Neural cell (in vitro differentiated cells): Measurements from ENCODE around the gene NELL1. TPM values are rescaled to one million over a fixed set of nuclear protein-coding genes. Genes with fewer than 3 reads are reported as not detected.
A peak's percentile ranks its signal among the peaks of the same experiment; 100 is the strongest.

Experiments
- H2AFZ ChIP-seq: fragments of 200-600, 300-800 bp; sonication (generic), shearing (Covaris generic); 2 replicates; pipeline ENCODE4 v1.6.0; 2014; ENCODE audit warnings: low read depth, mild to moderate bottlenecking, antibody characterized with exemption, low read length, moderate library complexity
- H3F3A ChIP-seq: fragments of 200-600 bp; shearing (Covaris generic); 2 replicates; pipeline ENCODE4 v1.6.1; 2016; ENCODE audit warnings: mild to moderate bottlenecking, moderate library complexity, mixed read lengths, antibody characterized with exemption, low read length; ENCODE audit not compliant: insufficient read depth, poor library complexity, severe bottlenecking
- H3K27ac ChIP-seq: fragments of 200-600, 300-800 bp; sonication (generic), shearing (Covaris generic); 2 replicates; pipeline ENCODE4 v1.5.1; 2014; ENCODE audit warnings: mild to moderate bottlenecking, low read length, moderate library complexity
- H3K27me3 ChIP-seq: fragments of 300-800, 200-600 bp; sonication (generic), shearing (Covaris generic); 2 replicates; pipeline ENCODE4 v1.6.0; 2014; ENCODE audit warnings: mild to moderate bottlenecking, low read depth, low read length, moderate library complexity; ENCODE audit not compliant: insufficient read depth
- H3K36me3 ChIP-seq: fragments of 300-800, 200-600 bp; sonication (generic), shearing (Covaris generic); 2 replicates; pipeline ENCODE4 v1.5.1; 2014; ENCODE audit warnings: mild to moderate bottlenecking, antibody characterized with exemption, low read length, moderate library complexity; ENCODE audit not compliant: insufficient read depth
- H3K4me2 ChIP-seq: fragments of 300-800, 200-600 bp; sonication (generic), shearing (Covaris generic); 2 replicates; pipeline ENCODE4 v1.6.0; 2014; ENCODE audit warnings: mild to moderate bottlenecking, low read length
- H3K4me3 ChIP-seq: fragments of 300-800, 200-600 bp; sonication (generic), shearing (Covaris generic); 2 replicates; pipeline ENCODE4 v1.5.1; 2014; ENCODE audit warnings: mild to moderate bottlenecking, low read length, moderate library complexity
- H3K79me2 ChIP-seq: fragments of 200-600 bp; shearing (Covaris generic); replicated peaks from 2 replicates; pipeline ENCODE4 v1.6.0; 2014; ENCODE audit warnings: mild to moderate bottlenecking, low read length, moderate library complexity; ENCODE audit not compliant: insufficient read depth
- H3K9ac ChIP-seq: fragments of 300-800, 200-600 bp; sonication (generic), shearing (Covaris generic); 2 replicates; pipeline ENCODE4 v1.6.1; 2016; ENCODE audit warnings: mild to moderate bottlenecking, low read length, mixed read lengths
- H3K9me2 ChIP-seq: fragments of 200-600 bp; shearing (Covaris generic); 2 replicates; pipeline ENCODE4 v1.6.1; 2016; ENCODE audit warnings: mild to moderate bottlenecking, low read length, mixed read lengths; ENCODE audit not compliant: insufficient read depth
- H3K9me3 ChIP-seq: fragments of 200-600, 300-800 bp; sonication (generic), shearing (Covaris generic); 2 replicates; pipeline ENCODE4 v1.6.1; 2016; ENCODE audit warnings: mild to moderate bottlenecking, mixed run types, low read length, moderate library complexity, mixed read lengths
- H4K20me1 ChIP-seq: fragments of 200-600 bp; shearing (Covaris generic); 2 replicates; pipeline ENCODE4 v1.6.1; 2016; ENCODE audit warnings: mild to moderate bottlenecking, mixed run types; ENCODE audit not compliant: insufficient read depth
- EP300 ChIP-seq: fragments of 450-650 bp; conservative IDR thresholded peaks from 2 replicates; pipeline ENCODE4 v1.6.1; 2014; ENCODE audit warnings: antibody characterized with exemption, mild to moderate bottlenecking, moderate library complexity; ENCODE audit not compliant: poor library complexity, severe bottlenecking
- EZH2 ChIP-seq: fragments of 200-600, 300-800 bp; shearing (Covaris generic), sonication (generic); IDR thresholded peaks from 2 replicates; pipeline ENCODE4 v1.6.1; 2014; ENCODE audit warnings: antibody characterized with exemption, low read length, borderline replicate concordance, mild to moderate bottlenecking; ENCODE audit not compliant: insufficient read depth, poor library complexity, severe bottlenecking
- MXI1 ChIP-seq: fragments of 450-650 bp; conservative IDR thresholded peaks from 2 replicates; pipeline ENCODE4 v1.6.1; 2014; ENCODE audit warnings: antibody characterized with exemption, mild to moderate bottlenecking; ENCODE audit not compliant: poor library complexity, severe bottlenecking
- POLR2AphosphoS5 ChIP-seq: IDR thresholded peaks from 2 replicates; pipeline ENCODE4 v1.6.1; 2012
- RAD21 ChIP-seq: fragments of 450-650 bp; conservative IDR thresholded peaks from 2 replicates; pipeline ENCODE4 v1.6.1; 2014; ENCODE audit warnings: antibody characterized with exemption, mild to moderate bottlenecking, moderate library complexity
- SMC3 ChIP-seq: fragments of 450-650 bp; conservative IDR thresholded peaks from 2 replicates; pipeline ENCODE4 v1.6.1; 2014; ENCODE audit warnings: antibody characterized with exemption, mild to moderate bottlenecking, moderate library complexity; ENCODE audit not compliant: poor library complexity
- TAF1 ChIP-seq: IDR thresholded peaks from 2 replicates; pipeline ENCODE4 v1.6.1; 2012; ENCODE audit warnings: low read depth
- polyA plus RNA-seq: library from polyadenylated mRNA; depleted of rRNA; stranded (reverse); fragments of >200 nt; gene quantifications from 2 replicates; pipeline ENCODE4 v1.2.3, GENCODE V29; 2014
- TF ChIP-seq, protein P1 (sequence below): fragments of 450-650 bp; IDR thresholded peaks from 2 replicates; pipeline ENCODE4 v1.5.1; 2014; ENCODE audit warnings: antibody characterized with exemption, mild to moderate bottlenecking, moderate library complexity; ENCODE audit not compliant: poor library complexity, severe bottlenecking
- TF ChIP-seq, protein P2 (sequence below): IDR thresholded peaks from 2 replicates; pipeline ENCODE4 v1.6.1; 2012; ENCODE audit warnings: borderline replicate concordance

Gene NELL1
- polyA plus RNA-seq, 1 donor from 2014 or later = 70.4 TPM

DNA sequence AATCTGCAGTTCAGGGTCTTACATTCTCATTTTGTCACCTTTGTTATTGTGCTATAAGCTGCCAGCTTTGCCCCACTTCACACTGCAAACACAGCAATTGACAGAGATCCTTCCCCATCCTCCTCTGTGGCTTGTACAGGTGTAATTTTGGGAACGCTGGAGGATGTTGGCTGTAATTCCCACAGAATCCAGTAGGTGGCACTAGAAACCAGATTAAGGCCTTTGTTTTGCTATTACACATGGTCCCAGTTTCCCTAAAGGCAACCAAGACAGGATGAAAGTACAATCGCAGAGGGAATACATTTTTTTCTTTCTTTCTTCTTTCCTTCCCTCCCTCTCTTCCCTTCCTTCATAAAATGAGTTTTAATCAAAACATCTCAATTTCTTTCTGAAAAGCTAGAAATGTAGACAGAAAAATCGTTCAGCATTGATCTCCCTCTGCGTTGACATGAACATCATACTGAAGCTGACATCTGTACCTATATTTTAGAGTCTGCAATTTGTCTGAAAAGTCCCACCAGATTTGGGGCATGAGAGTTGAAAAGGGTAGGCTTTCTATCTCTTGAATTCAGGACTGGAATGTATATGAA lies 21.3 kb upstream of the NELL1 start:
- Histone ChIP-seq H3K9me3 (no peaks in the 10 kb centered on the region), H3K79me2 (no peaks in the 10 kb centered on the region), H3K9me2 (no peaks in the 10 kb centered on the region), H2AFZ (no peak overlapping the region), H3K27me3 (no peaks in the 10 kb centered on the region), H3K9ac (no peak overlapping the region), H3K4me3 (no peak overlapping the region), H4K20me1 (no peaks in the 10 kb centered on the region), H3F3A (no peaks in the 10 kb centered on the region), H3K36me3 (no peaks in the 10 kb centered on the region), H3K4me2 (no peak overlapping the region), H3K27ac (no peak overlapping the region)
- TF ChIP-seq SMC3 = peak; percentile 96
- TF ChIP-seq EP300 = no peak
- TF ChIP-seq, protein P1, sequence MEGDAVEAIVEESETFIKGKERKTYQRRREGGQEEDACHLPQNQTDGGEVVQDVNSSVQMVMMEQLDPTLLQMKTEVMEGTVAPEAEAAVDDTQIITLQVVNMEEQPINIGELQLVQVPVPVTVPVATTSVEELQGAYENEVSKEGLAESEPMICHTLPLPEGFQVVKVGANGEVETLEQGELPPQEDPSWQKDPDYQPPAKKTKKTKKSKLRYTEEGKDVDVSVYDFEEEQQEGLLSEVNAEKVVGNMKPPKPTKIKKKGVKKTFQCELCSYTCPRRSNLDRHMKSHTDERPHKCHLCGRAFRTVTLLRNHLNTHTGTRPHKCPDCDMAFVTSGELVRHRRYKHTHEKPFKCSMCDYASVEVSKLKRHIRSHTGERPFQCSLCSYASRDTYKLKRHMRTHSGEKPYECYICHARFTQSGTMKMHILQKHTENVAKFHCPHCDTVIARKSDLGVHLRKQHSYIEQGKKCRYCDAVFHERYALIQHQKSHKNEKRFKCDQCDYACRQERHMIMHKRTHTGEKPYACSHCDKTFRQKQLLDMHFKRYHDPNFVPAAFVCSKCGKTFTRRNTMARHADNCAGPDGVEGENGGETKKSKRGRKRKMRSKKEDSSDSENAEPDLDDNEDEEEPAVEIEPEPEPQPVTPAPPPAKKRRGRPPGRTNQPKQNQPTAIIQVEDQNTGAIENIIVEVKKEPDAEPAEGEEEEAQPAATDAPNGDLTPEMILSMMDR = peak; percentile 96
- no peak for TF ChIP-seq TAF1
- TF ChIP-seq MXI1 = peak; percentile 23
- peak; percentile 98 for TF ChIP-seq RAD21

DNA sequence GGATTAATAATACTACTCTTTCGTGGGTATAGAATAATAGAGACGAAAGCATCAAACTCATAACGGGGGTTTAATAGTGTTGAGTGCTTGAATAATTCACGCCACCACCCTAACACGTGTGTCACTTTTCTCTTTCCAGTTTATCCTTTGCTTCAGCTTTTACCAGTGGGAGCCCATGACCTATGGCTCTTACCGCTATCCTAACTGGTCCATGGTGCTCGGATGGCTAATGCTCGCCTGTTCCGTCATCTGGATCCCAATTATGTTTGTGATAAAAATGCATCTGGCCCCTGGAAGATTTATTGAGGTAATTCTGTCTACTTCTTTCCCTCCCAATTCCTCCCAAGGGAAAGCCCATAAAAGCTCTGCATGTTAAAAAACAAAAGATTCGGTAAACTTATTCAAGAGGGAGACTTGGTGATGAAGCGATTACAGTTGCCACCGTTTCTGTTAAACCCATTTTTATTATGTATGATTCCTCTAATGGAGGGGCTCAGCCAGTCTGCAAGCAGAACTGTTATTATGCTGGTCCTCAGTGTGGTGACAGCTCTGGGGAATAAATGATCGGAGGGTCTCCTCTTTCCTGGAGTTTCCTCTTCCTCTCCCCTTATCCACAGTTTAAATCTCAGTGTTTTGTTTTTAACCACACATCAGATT lies 17.1 kb upstream of the NELL1 start:
- H3K4me2 ChIP-seq = no peak overlapping the region
- H3K36me3 ChIP-seq = no peaks in the 10 kb centered on the region
- H3K4me3 ChIP-seq = no peak overlapping the region
- H3K9me2 ChIP-seq = no peaks in the 10 kb centered on the region
- no peaks in the 10 kb centered on the region for H3F3A ChIP-seq
- H2AFZ ChIP-seq = no peak overlapping the region
- H3K9ac ChIP-seq = no peak overlapping the region
- no peak overlapping the region for H3K27ac ChIP-seq
- no peaks in the 10 kb centered on the region for H4K20me1 ChIP-seq
- TF ChIP-seq POLR2AphosphoS5 (no peak), RAD21 (no peak), MXI1 (no peak), SMC3 (no peak), EP300 (no peak), TAF1 (no peak), EZH2 (no peak)
- TF ChIP-seq, protein P1 = no peak
- TF ChIP-seq, protein P2, sequence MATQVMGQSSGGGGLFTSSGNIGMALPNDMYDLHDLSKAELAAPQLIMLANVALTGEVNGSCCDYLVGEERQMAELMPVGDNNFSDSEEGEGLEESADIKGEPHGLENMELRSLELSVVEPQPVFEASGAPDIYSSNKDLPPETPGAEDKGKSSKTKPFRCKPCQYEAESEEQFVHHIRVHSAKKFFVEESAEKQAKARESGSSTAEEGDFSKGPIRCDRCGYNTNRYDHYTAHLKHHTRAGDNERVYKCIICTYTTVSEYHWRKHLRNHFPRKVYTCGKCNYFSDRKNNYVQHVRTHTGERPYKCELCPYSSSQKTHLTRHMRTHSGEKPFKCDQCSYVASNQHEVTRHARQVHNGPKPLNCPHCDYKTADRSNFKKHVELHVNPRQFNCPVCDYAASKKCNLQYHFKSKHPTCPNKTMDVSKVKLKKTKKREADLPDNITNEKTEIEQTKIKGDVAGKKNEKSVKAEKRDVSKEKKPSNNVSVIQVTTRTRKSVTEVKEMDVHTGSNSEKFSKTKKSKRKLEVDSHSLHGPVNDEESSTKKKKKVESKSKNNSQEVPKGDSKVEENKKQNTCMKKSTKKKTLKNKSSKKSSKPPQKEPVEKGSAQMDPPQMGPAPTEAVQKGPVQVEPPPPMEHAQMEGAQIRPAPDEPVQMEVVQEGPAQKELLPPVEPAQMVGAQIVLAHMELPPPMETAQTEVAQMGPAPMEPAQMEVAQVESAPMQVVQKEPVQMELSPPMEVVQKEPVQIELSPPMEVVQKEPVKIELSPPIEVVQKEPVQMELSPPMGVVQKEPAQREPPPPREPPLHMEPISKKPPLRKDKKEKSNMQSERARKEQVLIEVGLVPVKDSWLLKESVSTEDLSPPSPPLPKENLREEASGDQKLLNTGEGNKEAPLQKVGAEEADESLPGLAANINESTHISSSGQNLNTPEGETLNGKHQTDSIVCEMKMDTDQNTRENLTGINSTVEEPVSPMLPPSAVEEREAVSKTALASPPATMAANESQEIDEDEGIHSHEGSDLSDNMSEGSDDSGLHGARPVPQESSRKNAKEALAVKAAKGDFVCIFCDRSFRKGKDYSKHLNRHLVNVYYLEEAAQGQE = no peak
- H3K79me2 ChIP-seq = no peaks in the 10 kb centered on the region
- H3K9me3 ChIP-seq = no peaks in the 10 kb centered on the region
- H3K27me3 ChIP-seq = no peaks in the 10 kb centered on the region
